ENCODE results near the gene PGM5. TPM values are rescaled to one million over a fixed set of nuclear protein-coding genes. Genes with fewer than 3 reads are reported as not detected.

Gene PGM5
- total and polyA plus RNA-seq, 2 experiments from 2014 or later, result 2.5 to 38.8 TPM

- no peak for DNase-seq (ENCODE audit: low spot score)
- Histone ChIP-seq H3K79me2 (no peaks in the 10 kb centered on the region), H3K9me3 (ENCODE audit: low read depth) (no peaks in the 10 kb centered on the region), H3K9me2 (replicated peaks; ENCODE audit: insufficient read depth) (no peaks in the 10 kb centered on the region), H3K27ac (no peak overlapping the region), H4K20me1 (ENCODE audit: insufficient read depth, poor library complexity, severe bottlenecking) (no peaks in the 10 kb centered on the region), H3K27me3 (no peaks in the 10 kb centered on the region), H3K4me1 (ENCODE audit: insufficient read depth) (no peaks in the 10 kb centered on the region), H3K4me2 (no peak overlapping the region), H3K4me3 (no peak overlapping the region), H3K36me3 (replicated peaks; ENCODE audit: insufficient read depth, low read depth) (no peaks in the 10 kb centered on the region), H2AFZ (no peak overlapping the region)
- no peak for TF ChIP-seq CTCF (IDR thresholded peaks at IDR 0.05; ENCODE audit: poor library complexity)
- 94% methylated on average over 4 of the region's 4 CpGs for WGBS (ENCODE audit: low lambda C conversion rate, missing lambda C conversion rate)
These were observed 175.7 kb downstream of the PGM5 start for GRCh38 chr9:68532131-68532530.

- Histone ChIP-seq H3K4me1 (ENCODE audit: insufficient read depth) (peaks cover 4% of the 10 kb centered on the region), H3K36me3 (replicated peaks; ENCODE audit: insufficient read depth, low read depth) (no peaks in the 10 kb centered on the region), H3K4me3 (no peak overlapping the region), H3K27ac (no peak overlapping the region), H3K9me2 (replicated peaks; ENCODE audit: insufficient read depth) (no peaks in the 10 kb centered on the region), H3K79me2 (no peaks in the 10 kb centered on the region), H3K27me3 (no peaks in the 10 kb centered on the region), H2AFZ (no peak overlapping the region), H4K20me1 (ENCODE audit: insufficient read depth, poor library complexity, severe bottlenecking) (no peaks in the 10 kb centered on the region), H3K9me3 (ENCODE audit: low read depth) (no peaks in the 10 kb centered on the region), H3K4me2 (no peak overlapping the region)
- peak; percentile 22 for DNase-seq (ENCODE audit: low spot score)
- WGBS (ENCODE audit: low lambda C conversion rate, missing lambda C conversion rate), result 46% methylated on average over 3 of the region's 3 CpGs
- no peak for TF ChIP-seq EZH2phosphoT487 (IDR thresholded peaks at IDR 0.05; ENCODE audit: low read depth, severe bottlenecking, unreplicated experiment)
These were observed 177.3 kb downstream of the PGM5 start for GRCh38 chr9:68533678-68534077.

- Histone ChIP-seq H4K20me1 (ENCODE audit: insufficient read depth, poor library complexity, severe bottlenecking) (no peaks in the 10 kb centered on the region), H3K4me1 (ENCODE audit: insufficient read depth) (peaks cover 13% of the 10 kb centered on the region), H3K9me2 (replicated peaks; ENCODE audit: insufficient read depth) (no peaks in the 10 kb centered on the region), H3K4me3 (no peak overlapping the region), H3K36me3 (replicated peaks; ENCODE audit: insufficient read depth, low read depth) (no peaks in the 10 kb centered on the region), H3K4me2 (no peak overlapping the region), H3K27ac (no peak overlapping the region), H3K9me3 (ENCODE audit: low read depth) (no peaks in the 10 kb centered on the region), H3K79me2 (no peaks in the 10 kb centered on the region), H3K27me3 (no peaks in the 10 kb centered on the region), H2AFZ (no peak overlapping the region)
- 70% methylated on average over 10 of the region's 10 CpGs for WGBS (ENCODE audit: low lambda C conversion rate, missing lambda C conversion rate)
- TF ChIP-seq EZH2phosphoT487 (IDR thresholded peaks at IDR 0.05; ENCODE audit: low read depth, severe bottlenecking, unreplicated experiment) (no peak), EZH2 (IDR thresholded peaks at IDR 0.05; ENCODE audit: borderline replicate concordance) (no peak)
- DNase-seq (ENCODE audit: low spot score), result no peak
These were observed 180.6 kb downstream of the PGM5 start for GRCh38 chr9:68536876-68537615.

GRCh38 chr9:68537616-68537880 lies 181.1 kb downstream of the PGM5 start:
- Histone ChIP-seq H3K79me2 (no peaks in the 10 kb centered on the region), H3K36me3 (replicated peaks; ENCODE audit: insufficient read depth, low read depth) (no peaks in the 10 kb centered on the region), H3K4me3 (no peak overlapping the region), H3K9me3 (ENCODE audit: low read depth) (no peaks in the 10 kb centered on the region), H3K27ac (no peak overlapping the region), H4K20me1 (ENCODE audit: insufficient read depth, poor library complexity, severe bottlenecking) (no peaks in the 10 kb centered on the region), H3K9me2 (replicated peaks; ENCODE audit: insufficient read depth) (no peaks in the 10 kb centered on the region), H2AFZ (no peak overlapping the region), H3K4me2 (no peak overlapping the region), H3K27me3 (no peaks in the 10 kb centered on the region), H3K4me1 (ENCODE audit: insufficient read depth) (peaks cover 13% of the 10 kb centered on the region)
- no peak for TF ChIP-seq EZH2phosphoT487 (IDR thresholded peaks at IDR 0.05; ENCODE audit: low read depth, severe bottlenecking, unreplicated experiment)
- TF ChIP-seq EZH2 (IDR thresholded peaks at IDR 0.05; ENCODE audit: borderline replicate concordance), result no peak
- no peak for TF ChIP-seq CTCF (IDR thresholded peaks at IDR 0.05; ENCODE audit: poor library complexity)
- no peak for DNase-seq (ENCODE audit: low spot score)
- WGBS (ENCODE audit: low lambda C conversion rate, missing lambda C conversion rate), result 96% methylated on average over 1 of the region's 1 CpG

Data from hepatocyte (in vitro differentiated cells).